Heart right ventricle (tissue), 16 donors: ENCODE measurements around the gene OTOG. TPM values are rescaled to one million over a fixed set of nuclear protein-coding genes. Genes with fewer than 3 reads are reported as not detected.

Experiments used
- ATAC-seq, 8 donors: fragments of 200-7000 bp; cut with Tn5 transposase; one replicate each; pipeline ENCODE4 v1.9.1; 2020; ENCODE audit warnings: mild to moderate bottlenecking in 8 of 8, moderate library complexity in 8 of 8, moderate number of reproducible peaks in 1 of 8
- DNase-seq, 2 donors: peaks; one replicate each; pipeline ENCODE4 v3.0.0-alpha.2; 2020
- H3K27ac ChIP-seq, 10 donors: fragments of 200-600 bp; sonication (generic) in 2 of 10; one replicate each; pipeline versions ENCODE4 v1.5.0 to v1.8.0; 2020 to 2022; ENCODE audit warnings: mild to moderate bottlenecking in 3 of 10
- H3K27me3 ChIP-seq, 7 donors: fragments of 200-600 bp; one replicate each; pipeline ENCODE4 v1.8.0; 2021 to 2022; ENCODE audit warnings: mild to moderate bottlenecking in 2 of 7
- H3K36me3 ChIP-seq, 9 donors: fragments of 200-600 bp; sonication (generic) in 1 of 9; one replicate each; pipeline versions ENCODE4 v1.5.0 to v1.8.0; 2020 to 2022; ENCODE audit warnings: mild to moderate bottlenecking in 2 of 9
- H3K4me1 ChIP-seq, 9 donors: fragments of 200-600 bp; sonication (generic) in 1 of 9; one replicate each; pipeline versions ENCODE4 v1.5.0 to v1.8.0; 2020 to 2022; ENCODE audit warnings: mild to moderate bottlenecking in 4 of 9
- H3K4me3 ChIP-seq, 10 donors: fragments of 200-600 bp; sonication (generic) in 2 of 10; one replicate each; pipeline versions ENCODE4 v1.5.0 to v1.8.0; 2020 to 2022; ENCODE audit warnings: mild to moderate bottlenecking in 7 of 10, moderate library complexity in 2 of 10
- H3K9me3 ChIP-seq, 11 donors: fragments of 200-600 bp in 10 of 11; sonication (generic) in 2 of 11; one replicate each; pipeline versions ENCODE4 v1.5.0 to v1.8.0; 2013 to 2022; ENCODE audit warnings: mild to moderate bottlenecking in 2 of 11, control low read depth in 1 of 11, moderate library complexity in 1 of 11
- WGBS, 2 donors: extraction: QIAGEN DNeasy Blood & Tissue Kit; methylation state at CpG; one replicate each; pipeline ENCODE4 v1.1.7; 2013; ENCODE audit warnings: inconsistent platforms in 1 of 2; 5-methylcytosine and 5-hydroxymethylcytosine counted together
- intact Hi-C, 10 donors: fragments of 100-400 bp; cut with DNase I; formaldehyde crosslinking; loops; one replicate each; pipeline versions ENCODE4 v1.11.1 to v1.14.2; 2022
- polyA plus RNA-seq, 2 donors: library from polyadenylated mRNA; stranded (reverse); fragments of 200-250 nt; gene quantifications; one replicate each; pipeline ENCODE4 v1.2.3, GENCODE V29; 2013
- total RNA-seq, 10 donors: library from RNA; stranded (reverse); fragmentation: NEBNext Ultra II Directional in 3 of 10; extraction: Animal tissue kit (Norgen Biotek cat#: 25700) in 3 of 10; gene quantifications; one replicate each; pipeline versions ENCODE4 v1.2.1 to v1.2.4, GENCODE V29; 2021 to 2023
- TF ChIP-seq, protein P1 (sequence below), 9 donors: fragments of 200-600 bp; sonication (generic) in 2 of 9; IDR thresholded peaks; one replicate each; pipeline versions ENCODE4 v1.5.0 to v1.8.0; 2021 to 2022; ENCODE audit warnings: antibody characterized with exemption in 9 of 9, mild to moderate bottlenecking in 5 of 9, moderate library complexity in 1 of 9
- donor health status: Arrhythmogenic right ventricular cardiomyopathy.
- donor health status: ischemic (EF 13 %, LVEDD 7.1; RV severe dilation, severe dysfunction).
- donor health status: healthy with polysubstance abuse.
- donor health status: DM: no; HTN: yes; CAD: no.
- donor health status: DM: no; HTN: no; CAD: no.
- donor health status: ischemic (EF 25% LVEDD 6.9; RV normal size, moderate dysfunction).
- donor health status: ischemic (EF 25% LVEDD 5.7; RV mildly dilated, moderate dysfunction).
- donor health status: healthy.
- donor health status: DM: yes; HTN: yes; CAD: no.
- donor health status: Ischemic cardiomyopathy.
- donor health status: ischemic (EF 35%, LVEDD 5.7; RV mildly dilated, moderate dysfunction).
- donor health status: nonischemic (EF 11% LVEDD 7.7; RV severe dilation, severe dysfunction).
- donor health status: DM: yes; HTN: yes; CAD: no.
- donor health status: PGD.
- donor health status: ischemic (EF 29% LVEDD 5.4; RV normal size, mild dysfunction).
- donor health status: nonischemic (EF 23%, LVEDD 6.1; RV moderate dilation, normal function).

The OTOG gene
- total and polyA plus RNA-seq, 12 donors = not detected

GRCh38 chr11:17510507-17511206 is 36.4 kb upstream of the OTOG start:
- intact Hi-C loops = no loop called here
- no peaks in the 10 kb centered on the region for H3K36me3 ChIP-seq

DNA sequence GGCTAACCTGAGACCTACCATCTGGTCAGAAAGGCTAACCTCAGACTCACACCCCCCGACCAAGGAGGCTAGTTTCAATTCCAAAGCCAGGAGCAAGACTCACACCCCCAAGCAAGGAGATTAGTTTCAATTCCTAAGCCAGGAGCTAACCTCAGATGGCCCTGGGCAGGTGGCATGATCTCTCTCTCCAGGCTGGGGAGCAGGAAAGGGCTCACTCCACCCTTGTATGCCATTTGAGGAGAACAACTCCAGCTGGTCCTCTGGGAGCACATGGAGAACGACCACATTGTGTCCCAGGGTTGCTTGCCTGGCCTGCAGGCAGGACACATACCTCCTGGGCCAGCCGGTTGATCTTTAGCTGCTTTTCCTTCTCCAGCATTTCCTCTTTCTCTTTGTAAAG is 35.5 kb upstream of the OTOG start:
- ATAC-seq (no peak), DNase-seq (no peak)
- Histone ChIP-seq H3K4me3 (no peak overlapping the region), H3K4me1 (peaks cover 0 to 18% (median 13%) of the 10 kb centered on the region in 9 donors), H3K36me3 (no peaks in the 10 kb centered on the region), H3K9me3 (no peaks in the 10 kb centered on the region), H3K27me3 (peaks cover 0 to 13% (median 0%) of the 10 kb centered on the region in 7 donors), H3K27ac (no peak overlapping the region)
- TF ChIP-seq, protein P1, sequence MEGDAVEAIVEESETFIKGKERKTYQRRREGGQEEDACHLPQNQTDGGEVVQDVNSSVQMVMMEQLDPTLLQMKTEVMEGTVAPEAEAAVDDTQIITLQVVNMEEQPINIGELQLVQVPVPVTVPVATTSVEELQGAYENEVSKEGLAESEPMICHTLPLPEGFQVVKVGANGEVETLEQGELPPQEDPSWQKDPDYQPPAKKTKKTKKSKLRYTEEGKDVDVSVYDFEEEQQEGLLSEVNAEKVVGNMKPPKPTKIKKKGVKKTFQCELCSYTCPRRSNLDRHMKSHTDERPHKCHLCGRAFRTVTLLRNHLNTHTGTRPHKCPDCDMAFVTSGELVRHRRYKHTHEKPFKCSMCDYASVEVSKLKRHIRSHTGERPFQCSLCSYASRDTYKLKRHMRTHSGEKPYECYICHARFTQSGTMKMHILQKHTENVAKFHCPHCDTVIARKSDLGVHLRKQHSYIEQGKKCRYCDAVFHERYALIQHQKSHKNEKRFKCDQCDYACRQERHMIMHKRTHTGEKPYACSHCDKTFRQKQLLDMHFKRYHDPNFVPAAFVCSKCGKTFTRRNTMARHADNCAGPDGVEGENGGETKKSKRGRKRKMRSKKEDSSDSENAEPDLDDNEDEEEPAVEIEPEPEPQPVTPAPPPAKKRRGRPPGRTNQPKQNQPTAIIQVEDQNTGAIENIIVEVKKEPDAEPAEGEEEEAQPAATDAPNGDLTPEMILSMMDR (IDR thresholded peaks at IDR 0.05) = no peak
- 62% methylated on average over 3 of the region's 3 CpGs for WGBS, 2 donors
- intact Hi-C loops = no loop called here

More at GRCh38 chr11:17510507-17511206, 36.4 kb upstream of the OTOG start:
- H3K27ac ChIP-seq = no peak overlapping the region
- WGBS, 2 donors = 77 to 88% methylated on average over 4 of the region's 4 CpGs
- H3K4me3 ChIP-seq = no peak overlapping the region
- no peak for DNase-seq
- peaks cover 0 to 18% (median 13%) of the 10 kb centered on the region in 9 donors for H3K4me1 ChIP-seq
- TF ChIP-seq, protein P1 (IDR thresholded peaks at IDR 0.05) = no peak
- no peak for ATAC-seq
- H3K9me3 ChIP-seq = no peaks in the 10 kb centered on the region
- H3K27me3 ChIP-seq = peaks cover 0 to 13% (median 0%) of the 10 kb centered on the region in 7 donors

DNA sequence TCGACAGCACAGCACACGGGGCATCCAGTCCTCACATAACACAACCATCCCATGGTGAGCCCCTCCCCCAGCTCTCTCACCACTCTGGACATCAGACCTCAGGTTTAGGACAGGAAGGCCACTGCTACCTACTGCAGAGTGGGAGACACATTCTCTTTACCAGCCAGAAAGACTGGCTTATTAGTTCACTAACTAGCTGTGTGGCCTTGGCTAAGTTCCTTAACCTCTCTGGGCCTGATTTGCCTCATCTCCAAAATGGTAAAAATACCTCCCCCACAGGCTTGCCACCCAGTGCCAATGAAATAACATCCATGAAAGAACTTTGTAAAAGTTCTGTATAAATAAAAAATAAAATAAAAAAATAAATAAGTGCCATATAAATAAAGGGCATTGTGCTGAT is 35.0 kb upstream of the OTOG start:
- intact Hi-C loops = no loop called here
- Histone ChIP-seq H3K27ac (no peak overlapping the region), H3K4me1 (peaks cover 0 to 18% (median 13%) of the 10 kb centered on the region in 9 donors), H3K36me3 (no peaks in the 10 kb centered on the region), H3K9me3 (no peaks in the 10 kb centered on the region), H3K27me3 (peaks cover 0 to 13% (median 0%) of the 10 kb centered on the region in 7 donors), H3K4me3 (no peak overlapping the region)
- no peak for DNase-seq
- no peak for ATAC-seq
- WGBS, 2 donors = 33 to 34% methylated on average over 2 of the region's 2 CpGs
- TF ChIP-seq, protein P1 (IDR thresholded peaks at IDR 0.05) = no peak

DNA sequence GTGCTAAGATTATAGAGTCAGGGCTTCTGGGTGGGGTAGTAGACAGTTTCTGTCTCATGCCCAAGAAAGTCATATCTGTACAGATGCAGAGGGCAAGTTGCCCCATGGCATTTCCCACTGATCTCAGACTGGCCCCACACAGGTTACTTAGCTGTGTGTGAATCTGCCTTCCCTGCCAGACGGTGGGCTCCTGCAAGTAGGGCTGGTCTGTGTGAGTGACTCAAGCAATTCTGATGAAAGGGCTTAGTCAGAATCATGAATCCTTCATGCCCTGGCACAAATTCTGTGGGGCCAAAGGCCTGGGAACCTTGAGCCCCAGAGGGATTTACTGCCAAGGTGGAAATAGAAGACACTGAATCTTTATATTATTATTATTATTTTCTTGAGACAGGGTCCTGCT is 33.2 kb upstream of the OTOG start:
- no peak for ATAC-seq
- TF ChIP-seq, protein P1 (IDR thresholded peaks at IDR 0.05) = no peak
- Histone ChIP-seq H3K4me3 (no peak overlapping the region), H3K27me3 (peaks cover 0 to 13% (median 0%) of the 10 kb centered on the region in 7 donors), H3K4me1 (peaks cover 0 to 3% (median 3%) of the 10 kb centered on the region in 9 donors), H3K27ac (no peak overlapping the region), H3K36me3 (no peaks in the 10 kb centered on the region), H3K9me3 (no peaks in the 10 kb centered on the region)
- intact Hi-C loops = no loop called here
- DNase-seq = no peak
- 70 to 93% methylated on average over 1 of the region's 1 CpG for WGBS, 2 donors
